MCF 10A (cell line): Measurements from ENCODE around the gene IFNA5. TPM values are rescaled to one million over a fixed set of nuclear protein-coding genes. Genes with fewer than 3 reads are reported as not detected.

Source experiments
- BruUV-seq: library from RNA; stranded (reverse); fragments of 400-500 nt; replicated peaks from 2 replicates; lab custom pipeline; 2021; lab: Mats Ljungman, UMichigan
- CTCF ChIA-PET: fragments of 300-600 bp; sonication (Branson Sonifier 250); formaldehyde crosslinking; extraction: SDS; loops from one replicate; lab custom pipeline; 2021; ENCODE audit warnings: antibody characterized with exemption, inconsistent platforms; lab: Yijun Ruan, JAX
- POLR2A ChIA-PET: fragments of 300-600, 350-650 bp; sonication (Branson Sonifier 250); formaldehyde crosslinking; extraction: SDS; loops from one replicate; lab custom pipeline; 2020; ENCODE audit warnings: antibody characterized with exemption, inconsistent platforms; lab: Yijun Ruan, JAX
- DNase-seq: peaks from one replicate; pipeline ENCODE4 v3.0.0-alpha.2; 2018; ENCODE audit not compliant: unreplicated experiment
- H3K27ac Mint-ChIP-seq: one replicate; pipeline ENCODE4 v1.8.0; 2022; ENCODE audit warnings: mild to moderate bottlenecking, low read depth, mixed read lengths; ENCODE audit not compliant: unreplicated experiment
- H3K27me3 Mint-ChIP-seq: one replicate; pipeline ENCODE4 v1.8.0; 2022; ENCODE audit warnings: mixed read lengths; ENCODE audit not compliant: insufficient read depth, unreplicated experiment
- H3K36me3 Mint-ChIP-seq: one replicate; pipeline ENCODE4 v1.8.0; 2022; ENCODE audit warnings: mild to moderate bottlenecking, moderate library complexity, mixed read lengths; ENCODE audit not compliant: insufficient read depth, unreplicated experiment
- H3K4me1 Mint-ChIP-seq: one replicate; pipeline ENCODE4 v1.8.0; 2022; ENCODE audit warnings: mixed read lengths; ENCODE audit not compliant: insufficient read depth, unreplicated experiment
- H3K4me3 Mint-ChIP-seq: one replicate; pipeline ENCODE4 v1.8.0; 2022; ENCODE audit warnings: mild to moderate bottlenecking, moderate library complexity, mixed read lengths; ENCODE audit not compliant: unreplicated experiment
- H3K9me3 Mint-ChIP-seq: one replicate; pipeline ENCODE4 v1.8.0; 2022; ENCODE audit warnings: mixed read lengths; ENCODE audit not compliant: unreplicated experiment
- CTCF ChIP-seq: fragments of 200-600 bp; IDR thresholded peaks from one replicate; pipeline ENCODE4 v1.8.0; 2022; ENCODE audit warnings: antibody characterized with exemption, mild to moderate bottlenecking; ENCODE audit not compliant: unreplicated experiment
- intact Hi-C: fragments of 100-400 bp; cut with micrococcal nuclease; formaldehyde crosslinking; loops from 2 replicates; pipeline ENCODE4 v1.14.1; 2022
- total RNA-seq: library from RNA; stranded (reverse); gene quantifications from 2 replicates; pipeline ENCODE4 v1.2.3, GENCODE V29; 2022

IFNA5 gene
- total RNA-seq, 1 experiment from 2014 or later: not detected

GRCh38 chr9:21266733-21267484, 38.2 kb downstream of the IFNA5 start:
- no peak for DNase-seq
- CTCF ChIA-PET: no interaction called here
- H3K9me3 Mint-ChIP-seq: no peaks in the 10 kb centered on the region
- peaks cover 68% of the 10 kb centered on the region for H3K27me3 Mint-ChIP-seq
- no peaks in the 10 kb centered on the region for H3K36me3 Mint-ChIP-seq
- no peak overlapping the region for H3K4me3 Mint-ChIP-seq
- BruUV-seq: no TSS peak
- H3K4me1 Mint-ChIP-seq: no peaks in the 10 kb centered on the region
- POLR2A ChIA-PET: no interaction called here
- no peak for TF ChIP-seq CTCF
- intact Hi-C loops: no loop called here
- no peak overlapping the region for H3K27ac Mint-ChIP-seq

GRCh38 chr9:21265421-21266189, 39.5 kb downstream of the IFNA5 start:
- no peak for TF ChIP-seq CTCF
- Mint-ChIP-seq H3K4me1 (no peaks in the 10 kb centered on the region), H3K9me3 (no peaks in the 10 kb centered on the region), H3K4me3 (no peak overlapping the region), H3K27ac (no peak overlapping the region), H3K27me3 (peaks cover 63% of the 10 kb centered on the region), H3K36me3 (no peaks in the 10 kb centered on the region)
- ChIA-PET CTCF (interaction anchor here (2.6 kb wide), 1 partner anchor 13 kb away, joined by 10 read pairs; no protein-coding TSS in a partner anchor), POLR2A (no interaction called here)
- intact Hi-C loops: no loop called here
- DNase-seq: no peak
- no TSS peak for BruUV-seq

- Mint-ChIP-seq H3K4me1 (peaks cover 6% of the 10 kb centered on the region), H3K36me3 (no peaks in the 10 kb centered on the region), H3K27me3 (peaks cover 63% of the 10 kb centered on the region), H3K4me3 (no peak overlapping the region), H3K9me3 (no peaks in the 10 kb centered on the region), H3K27ac (no peak overlapping the region)
- no peak for TF ChIP-seq CTCF
- ChIA-PET CTCF (interaction anchor here (0.6 to 1.1 kb wide), 3 partner anchors 20 to 71 kb away, joined by 3 read pairs; no protein-coding TSS in a partner anchor), POLR2A (no interaction called here)
- no TSS peak for BruUV-seq
- no peak for DNase-seq
- intact Hi-C loops: loop anchor here (10.0 kb wide), 2 partner anchors 199 to 989 kb away; no protein-coding TSS in a partner anchor
These were observed 49.4 kb downstream of the IFNA5 start for GRCh38 chr9:21255538-21256212.

Other genes with a start within 250 kb of the IFNA5 start
- not detected in 2 replicates for gene IFNB1, start 227.4 kb downstream of the IFNA5 start, total RNA-seq
- not detected in 2 replicates for gene IFNW1, start 163.5 kb downstream of the IFNA5 start, total RNA-seq
- not detected in 2 replicates for gene IFNA21, start 138.7 kb downstream of the IFNA5 start, total RNA-seq
- not detected in 2 replicates for gene IFNA4, start 117.7 kb downstream of the IFNA5 start, total RNA-seq
- not detected in 2 replicates for gene IFNA7, start 103.1 kb downstream of the IFNA5 start, total RNA-seq
- not detected in 2 replicates for gene IFNA10, start 98.2 kb downstream of the IFNA5 start, total RNA-seq
- not detected in 2 replicates for gene IFNA16, start 88.0 kb downstream of the IFNA5 start, total RNA-seq
- gene IFNA17, start 77.1 kb downstream of the IFNA5 start, total RNA-seq: not detected in 2 replicates
- gene IFNA14, start 65.3 kb downstream of the IFNA5 start, total RNA-seq: not detected in 2 replicates
- 9.8 and 11.6 TPM in 2 replicates for gene KLHL9, start 30.1 kb upstream of the IFNA5 start, total RNA-seq
- gene IFNA6, start 45.6 kb upstream of the IFNA5 start, total RNA-seq: not detected in 2 replicates
- not detected in 2 replicates for gene IFNA13, start 62.7 kb upstream of the IFNA5 start, total RNA-seq
- gene IFNA2, start 80.1 kb upstream of the IFNA5 start, total RNA-seq: not detected in 2 replicates
- not detected in 2 replicates for gene IFNA8, start 103.8 kb upstream of the IFNA5 start, total RNA-seq
- not detected in 2 replicates for gene IFNA1, start 135.1 kb upstream of the IFNA5 start, total RNA-seq
- gene IFNE, start 177.0 kb upstream of the IFNA5 start, total RNA-seq: 2.1 and 2.4 TPM in 2 replicates